GM23338 (cell line): ENCODE data around the gene ATOSA. TPM values are rescaled to one million over a fixed set of nuclear protein-coding genes. Genes with fewer than 3 reads are reported as not detected.

Experiments
- ATAC-seq: fragments of 200-7000 bp; cut with Tn5 transposase; 3 replicates; pipeline ENCODE4 v1.9.1; 2020
- DNase-seq: peaks from one replicate; pipeline ENCODE4 v3.0.0-alpha.2; 2015; ENCODE audit warnings: low spot score
- H2AFZ ChIP-seq: fragments of 200-600 bp; sonication (generic); 2 replicates; pipeline ENCODE4 v1.8.0; 2016; ENCODE audit warnings: antibody characterized with exemption, mild to moderate bottlenecking, moderate library complexity
- H3F3A ChIP-seq: fragments of 200-600 bp; sonication (generic); replicated peaks from 2 replicates; pipeline ENCODE4 v1.8.0; 2017; ENCODE audit warnings: antibody characterized with exemption, mixed run types, low read depth
- H3K27ac ChIP-seq: fragments of 200-600 bp; sonication (generic); 2 replicates; pipeline ENCODE4 v1.6.1; 2016; ENCODE audit warnings: low read depth
- H3K27me3 ChIP-seq: fragments of 200-600 bp; sonication (generic); 2 replicates; pipeline ENCODE4 v1.8.0; 2016; ENCODE audit warnings: mild to moderate bottlenecking, mixed run types, moderate library complexity; ENCODE audit not compliant: insufficient read depth
- H3K36me3 ChIP-seq: fragments of 200-600 bp; sonication (generic); 2 replicates; pipeline ENCODE4 v1.8.0; 2016; ENCODE audit warnings: mild to moderate bottlenecking; ENCODE audit not compliant: insufficient read depth
- H3K4me1 ChIP-seq: fragments of 200-600 bp; sonication (generic); 2 replicates; pipeline ENCODE4 v1.8.0; 2016; ENCODE audit warnings: mild to moderate bottlenecking, moderate library complexity; ENCODE audit not compliant: insufficient read depth
- H3K4me2 ChIP-seq: fragments of 200-600 bp; sonication (generic); 2 replicates; pipeline ENCODE4 v1.7.1; 2017; ENCODE audit warnings: mixed run types
- H3K4me3 ChIP-seq: fragments of 200-600 bp; sonication (generic); 2 replicates; pipeline ENCODE4 v1.6.1; 2016; ENCODE audit warnings: mixed run types
- H3K79me2 ChIP-seq: fragments of 200-600 bp; sonication (generic); replicated peaks from 2 replicates; pipeline ENCODE4 v1.8.0; 2017; ENCODE audit warnings: mild to moderate bottlenecking; ENCODE audit not compliant: insufficient read depth
- H3K9me2 ChIP-seq: fragments of 200-600 bp; sonication (generic); 2 replicates; pipeline ENCODE4 v1.8.0; 2017; ENCODE audit not compliant: insufficient read depth
- H4K20me1 ChIP-seq: fragments of 200-600 bp; sonication (generic); replicated peaks from 2 replicates; pipeline ENCODE4 v1.8.0; 2017; ENCODE audit warnings: mild to moderate bottlenecking; ENCODE audit not compliant: insufficient read depth
- H3K27ac Mint-ChIP-seq: 2 replicates; pipeline ENCODE4 v1.8.0; 2020; ENCODE audit warnings: inconsistent platforms, mild to moderate bottlenecking, moderate library complexity, mixed read lengths
- H3K27me3 Mint-ChIP-seq: 3 replicates; pipeline ENCODE4 v1.8.0; 2022; ENCODE audit warnings: low read depth, mild to moderate bottlenecking, moderate library complexity, mixed read lengths, inconsistent platforms; ENCODE audit not compliant: insufficient read depth, poor library complexity
- H3K36me3 Mint-ChIP-seq: 3 replicates; pipeline ENCODE4 v1.8.0; 2021; ENCODE audit warnings: low read depth, mild to moderate bottlenecking, inconsistent platforms, moderate library complexity, mixed read lengths
- H3K4me1 Mint-ChIP-seq: 3 replicates; pipeline ENCODE4 v1.8.0; 2020; ENCODE audit warnings: mild to moderate bottlenecking, inconsistent platforms, mixed read lengths
- H3K4me3 Mint-ChIP-seq: 3 replicates; pipeline ENCODE4 v1.8.0; 2021; ENCODE audit warnings: moderate library complexity, mild to moderate bottlenecking, inconsistent platforms, mixed read lengths
- H3K9me3 Mint-ChIP-seq: 3 replicates; pipeline ENCODE4 v1.8.0; 2020; ENCODE audit warnings: moderate library complexity, mild to moderate bottlenecking, inconsistent platforms, mixed read lengths
- CREB1 ChIP-seq: fragments of 250-450 bp; sonication (Bioruptor Pico); IDR thresholded peaks from 2 replicates; pipeline ENCODE4 v1.5.0; 2020; ENCODE audit warnings: low read depth, mild to moderate bottlenecking, moderate library complexity
- EZH2 ChIP-seq: fragments of 200-600 bp; sonication (generic); IDR thresholded peaks from one replicate; pipeline ENCODE4 v1.8.0; 2017; ENCODE audit warnings: antibody characterized with exemption, mild to moderate bottlenecking, low read depth; ENCODE audit not compliant: unreplicated experiment
- EZH2phosphoT487 ChIP-seq: fragments of 200-600 bp; sonication (generic); IDR thresholded peaks from one replicate; pipeline ENCODE4 v1.8.1; 2018; ENCODE audit warnings: antibody characterized with exemption; ENCODE audit not compliant: unreplicated experiment
- JUNB ChIP-seq: IDR thresholded peaks from one replicate; pipeline ENCODE4 v1.6.1; 2016; ENCODE audit warnings: antibody characterized with exemption; ENCODE audit not compliant: unreplicated experiment
- NANOG ChIP-seq: IDR thresholded peaks from 2 replicates; pipeline ENCODE4 v1.6.1; 2016; ENCODE audit warnings: antibody characterized with exemption, borderline replicate concordance
- POLR2AphosphoS5 ChIP-seq: IDR thresholded peaks from 2 replicates; pipeline ENCODE4 v1.6.1; 2016; ENCODE audit warnings: antibody characterized with exemption, low read depth
- STAT1 ChIP-seq: IDR thresholded peaks from one replicate; pipeline ENCODE4 v1.6.1; 2016; ENCODE audit warnings: antibody characterized with exemption; ENCODE audit not compliant: unreplicated experiment
- ZNF114 ChIP-seq: fragments of 250-450 bp; sonication (Bioruptor Pico); IDR thresholded peaks from 2 replicates; pipeline ENCODE4 v1.5.0; 2020; ENCODE audit warnings: mild to moderate bottlenecking, moderate library complexity
- ZNF331 ChIP-seq: fragments of 250-450 bp; sonication (Bioruptor Pico); IDR thresholded peaks from 2 replicates; pipeline ENCODE4 v1.5.0; 2020; ENCODE audit warnings: low read depth, mild to moderate bottlenecking, moderate library complexity
- polyA plus RNA-seq: library from polyadenylated mRNA; unstranded; fragments of >200 nt; fragmentation: Nextera tagmentation; extraction: Ambion mirVana; gene quantifications from 2 replicates; pipeline ENCODE4 v1.2.1, GENCODE V29; 2016
- total RNA-seq: library from RNA; depleted of rRNA; stranded (reverse); fragments of >200 nt; shearing (Covaris generic); gene quantifications from 2 replicates; pipeline ENCODE4 v1.2.3, GENCODE V29; 2014
- TF ChIP-seq, protein P1 (sequence below): IDR thresholded peaks from one replicate; pipeline ENCODE4 v1.6.1; 2018; ENCODE audit warnings: antibody characterized with exemption; ENCODE audit not compliant: unreplicated experiment
- TF ChIP-seq, protein P2 (sequence below): IDR thresholded peaks from 2 replicates; pipeline ENCODE4 v1.6.1; 2016; ENCODE audit warnings: antibody characterized with exemption
- TF ChIP-seq, protein P3 (sequence below), 2 experiments: fragments of 200-600 bp in 1 of 2; sonication (generic) in 1 of 2; conservative IDR thresholded peaks; 2 replicates each; pipeline versions ENCODE4 v1.5.1 to v1.6.1; 2016 to 2017; ENCODE audit warnings: antibody characterized with exemption in 2 of 2, low read depth in 2 of 2, mild to moderate bottlenecking in 2 of 2, moderate library complexity in 1 of 2
- TF ChIP-seq, protein P4 (sequence below): fragments of 250-450 bp; sonication (Bioruptor Pico); IDR thresholded peaks from 2 replicates; pipeline ENCODE4 v1.5.0; 2020; ENCODE audit warnings: mild to moderate bottlenecking, moderate library complexity

ATOSA gene
- total and polyA plus RNA-seq, 2 experiments from 2014 or later, result 6.2 to 14.0 TPM

DNA sequence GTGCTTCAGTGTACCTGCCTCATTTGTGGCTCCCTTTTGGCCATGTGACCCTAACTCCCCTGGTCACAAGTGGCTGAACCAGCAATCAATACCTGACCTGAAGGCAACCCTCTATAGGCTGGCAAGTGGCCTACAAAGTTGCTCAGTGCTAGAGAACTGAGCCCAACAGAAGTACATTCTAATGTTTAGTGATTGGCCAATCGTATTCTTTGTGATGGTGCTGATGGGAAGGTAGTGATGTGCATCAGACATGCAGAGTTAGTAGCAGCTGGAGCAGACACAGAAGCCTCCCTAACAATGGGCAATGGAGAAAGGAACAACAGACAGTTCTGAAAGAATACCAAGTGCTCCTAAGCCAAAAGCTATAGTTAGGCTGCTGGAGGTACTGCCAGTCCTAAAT lies 10.4 kb upstream of the ATOSA start:
- no peaks in the 10 kb centered on the region for H3K9me2 ChIP-seq
- H2AFZ ChIP-seq, result no peak overlapping the region
- no peak overlapping the region for H3K27ac Mint-ChIP-seq
- H3F3A ChIP-seq, result no peaks in the 10 kb centered on the region
- no peak for DNase-seq
- H3K27ac ChIP-seq, result no peak overlapping the region
- H3K36me3 Mint-ChIP-seq, result no peaks in the 10 kb centered on the region
- peak; percentile 61 for ATAC-seq
- no peak overlapping the region for H3K4me3 Mint-ChIP-seq
- H3K4me1 Mint-ChIP-seq, result no peaks in the 10 kb centered on the region
- peaks cover 3% of the 10 kb centered on the region for H3K27me3 Mint-ChIP-seq
- no peaks in the 10 kb centered on the region for H3K27me3 ChIP-seq
- no peak overlapping the region for H3K4me3 ChIP-seq
- H3K4me2 ChIP-seq, result no peak overlapping the region
- no peaks in the 10 kb centered on the region for H4K20me1 ChIP-seq
- TF ChIP-seq EZH2 (no peak), JUNB (no peak), ZNF114 (no peak), EZH2phosphoT487 (no peak), CREB1 (CRISPR knock-in tag) (no peak), NANOG (no peak), STAT1 (no peak), ZNF331 (CRISPR knock-in tag) (no peak), POLR2AphosphoS5 (no peak)
- TF ChIP-seq, protein P1, sequence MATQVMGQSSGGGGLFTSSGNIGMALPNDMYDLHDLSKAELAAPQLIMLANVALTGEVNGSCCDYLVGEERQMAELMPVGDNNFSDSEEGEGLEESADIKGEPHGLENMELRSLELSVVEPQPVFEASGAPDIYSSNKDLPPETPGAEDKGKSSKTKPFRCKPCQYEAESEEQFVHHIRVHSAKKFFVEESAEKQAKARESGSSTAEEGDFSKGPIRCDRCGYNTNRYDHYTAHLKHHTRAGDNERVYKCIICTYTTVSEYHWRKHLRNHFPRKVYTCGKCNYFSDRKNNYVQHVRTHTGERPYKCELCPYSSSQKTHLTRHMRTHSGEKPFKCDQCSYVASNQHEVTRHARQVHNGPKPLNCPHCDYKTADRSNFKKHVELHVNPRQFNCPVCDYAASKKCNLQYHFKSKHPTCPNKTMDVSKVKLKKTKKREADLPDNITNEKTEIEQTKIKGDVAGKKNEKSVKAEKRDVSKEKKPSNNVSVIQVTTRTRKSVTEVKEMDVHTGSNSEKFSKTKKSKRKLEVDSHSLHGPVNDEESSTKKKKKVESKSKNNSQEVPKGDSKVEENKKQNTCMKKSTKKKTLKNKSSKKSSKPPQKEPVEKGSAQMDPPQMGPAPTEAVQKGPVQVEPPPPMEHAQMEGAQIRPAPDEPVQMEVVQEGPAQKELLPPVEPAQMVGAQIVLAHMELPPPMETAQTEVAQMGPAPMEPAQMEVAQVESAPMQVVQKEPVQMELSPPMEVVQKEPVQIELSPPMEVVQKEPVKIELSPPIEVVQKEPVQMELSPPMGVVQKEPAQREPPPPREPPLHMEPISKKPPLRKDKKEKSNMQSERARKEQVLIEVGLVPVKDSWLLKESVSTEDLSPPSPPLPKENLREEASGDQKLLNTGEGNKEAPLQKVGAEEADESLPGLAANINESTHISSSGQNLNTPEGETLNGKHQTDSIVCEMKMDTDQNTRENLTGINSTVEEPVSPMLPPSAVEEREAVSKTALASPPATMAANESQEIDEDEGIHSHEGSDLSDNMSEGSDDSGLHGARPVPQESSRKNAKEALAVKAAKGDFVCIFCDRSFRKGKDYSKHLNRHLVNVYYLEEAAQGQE, result no peak
- TF ChIP-seq, protein P2, sequence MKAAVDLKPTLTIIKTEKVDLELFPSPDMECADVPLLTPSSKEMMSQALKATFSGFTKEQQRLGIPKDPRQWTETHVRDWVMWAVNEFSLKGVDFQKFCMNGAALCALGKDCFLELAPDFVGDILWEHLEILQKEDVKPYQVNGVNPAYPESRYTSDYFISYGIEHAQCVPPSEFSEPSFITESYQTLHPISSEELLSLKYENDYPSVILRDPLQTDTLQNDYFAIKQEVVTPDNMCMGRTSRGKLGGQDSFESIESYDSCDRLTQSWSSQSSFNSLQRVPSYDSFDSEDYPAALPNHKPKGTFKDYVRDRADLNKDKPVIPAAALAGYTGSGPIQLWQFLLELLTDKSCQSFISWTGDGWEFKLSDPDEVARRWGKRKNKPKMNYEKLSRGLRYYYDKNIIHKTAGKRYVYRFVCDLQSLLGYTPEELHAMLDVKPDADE, result no peak
- TF ChIP-seq, protein P3, sequence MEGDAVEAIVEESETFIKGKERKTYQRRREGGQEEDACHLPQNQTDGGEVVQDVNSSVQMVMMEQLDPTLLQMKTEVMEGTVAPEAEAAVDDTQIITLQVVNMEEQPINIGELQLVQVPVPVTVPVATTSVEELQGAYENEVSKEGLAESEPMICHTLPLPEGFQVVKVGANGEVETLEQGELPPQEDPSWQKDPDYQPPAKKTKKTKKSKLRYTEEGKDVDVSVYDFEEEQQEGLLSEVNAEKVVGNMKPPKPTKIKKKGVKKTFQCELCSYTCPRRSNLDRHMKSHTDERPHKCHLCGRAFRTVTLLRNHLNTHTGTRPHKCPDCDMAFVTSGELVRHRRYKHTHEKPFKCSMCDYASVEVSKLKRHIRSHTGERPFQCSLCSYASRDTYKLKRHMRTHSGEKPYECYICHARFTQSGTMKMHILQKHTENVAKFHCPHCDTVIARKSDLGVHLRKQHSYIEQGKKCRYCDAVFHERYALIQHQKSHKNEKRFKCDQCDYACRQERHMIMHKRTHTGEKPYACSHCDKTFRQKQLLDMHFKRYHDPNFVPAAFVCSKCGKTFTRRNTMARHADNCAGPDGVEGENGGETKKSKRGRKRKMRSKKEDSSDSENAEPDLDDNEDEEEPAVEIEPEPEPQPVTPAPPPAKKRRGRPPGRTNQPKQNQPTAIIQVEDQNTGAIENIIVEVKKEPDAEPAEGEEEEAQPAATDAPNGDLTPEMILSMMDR (conservative IDR thresholded peaks at IDR 0.05; ENCODE audit: low read depth in 2 of 2), result no peak
- TF ChIP-seq, protein P4, sequence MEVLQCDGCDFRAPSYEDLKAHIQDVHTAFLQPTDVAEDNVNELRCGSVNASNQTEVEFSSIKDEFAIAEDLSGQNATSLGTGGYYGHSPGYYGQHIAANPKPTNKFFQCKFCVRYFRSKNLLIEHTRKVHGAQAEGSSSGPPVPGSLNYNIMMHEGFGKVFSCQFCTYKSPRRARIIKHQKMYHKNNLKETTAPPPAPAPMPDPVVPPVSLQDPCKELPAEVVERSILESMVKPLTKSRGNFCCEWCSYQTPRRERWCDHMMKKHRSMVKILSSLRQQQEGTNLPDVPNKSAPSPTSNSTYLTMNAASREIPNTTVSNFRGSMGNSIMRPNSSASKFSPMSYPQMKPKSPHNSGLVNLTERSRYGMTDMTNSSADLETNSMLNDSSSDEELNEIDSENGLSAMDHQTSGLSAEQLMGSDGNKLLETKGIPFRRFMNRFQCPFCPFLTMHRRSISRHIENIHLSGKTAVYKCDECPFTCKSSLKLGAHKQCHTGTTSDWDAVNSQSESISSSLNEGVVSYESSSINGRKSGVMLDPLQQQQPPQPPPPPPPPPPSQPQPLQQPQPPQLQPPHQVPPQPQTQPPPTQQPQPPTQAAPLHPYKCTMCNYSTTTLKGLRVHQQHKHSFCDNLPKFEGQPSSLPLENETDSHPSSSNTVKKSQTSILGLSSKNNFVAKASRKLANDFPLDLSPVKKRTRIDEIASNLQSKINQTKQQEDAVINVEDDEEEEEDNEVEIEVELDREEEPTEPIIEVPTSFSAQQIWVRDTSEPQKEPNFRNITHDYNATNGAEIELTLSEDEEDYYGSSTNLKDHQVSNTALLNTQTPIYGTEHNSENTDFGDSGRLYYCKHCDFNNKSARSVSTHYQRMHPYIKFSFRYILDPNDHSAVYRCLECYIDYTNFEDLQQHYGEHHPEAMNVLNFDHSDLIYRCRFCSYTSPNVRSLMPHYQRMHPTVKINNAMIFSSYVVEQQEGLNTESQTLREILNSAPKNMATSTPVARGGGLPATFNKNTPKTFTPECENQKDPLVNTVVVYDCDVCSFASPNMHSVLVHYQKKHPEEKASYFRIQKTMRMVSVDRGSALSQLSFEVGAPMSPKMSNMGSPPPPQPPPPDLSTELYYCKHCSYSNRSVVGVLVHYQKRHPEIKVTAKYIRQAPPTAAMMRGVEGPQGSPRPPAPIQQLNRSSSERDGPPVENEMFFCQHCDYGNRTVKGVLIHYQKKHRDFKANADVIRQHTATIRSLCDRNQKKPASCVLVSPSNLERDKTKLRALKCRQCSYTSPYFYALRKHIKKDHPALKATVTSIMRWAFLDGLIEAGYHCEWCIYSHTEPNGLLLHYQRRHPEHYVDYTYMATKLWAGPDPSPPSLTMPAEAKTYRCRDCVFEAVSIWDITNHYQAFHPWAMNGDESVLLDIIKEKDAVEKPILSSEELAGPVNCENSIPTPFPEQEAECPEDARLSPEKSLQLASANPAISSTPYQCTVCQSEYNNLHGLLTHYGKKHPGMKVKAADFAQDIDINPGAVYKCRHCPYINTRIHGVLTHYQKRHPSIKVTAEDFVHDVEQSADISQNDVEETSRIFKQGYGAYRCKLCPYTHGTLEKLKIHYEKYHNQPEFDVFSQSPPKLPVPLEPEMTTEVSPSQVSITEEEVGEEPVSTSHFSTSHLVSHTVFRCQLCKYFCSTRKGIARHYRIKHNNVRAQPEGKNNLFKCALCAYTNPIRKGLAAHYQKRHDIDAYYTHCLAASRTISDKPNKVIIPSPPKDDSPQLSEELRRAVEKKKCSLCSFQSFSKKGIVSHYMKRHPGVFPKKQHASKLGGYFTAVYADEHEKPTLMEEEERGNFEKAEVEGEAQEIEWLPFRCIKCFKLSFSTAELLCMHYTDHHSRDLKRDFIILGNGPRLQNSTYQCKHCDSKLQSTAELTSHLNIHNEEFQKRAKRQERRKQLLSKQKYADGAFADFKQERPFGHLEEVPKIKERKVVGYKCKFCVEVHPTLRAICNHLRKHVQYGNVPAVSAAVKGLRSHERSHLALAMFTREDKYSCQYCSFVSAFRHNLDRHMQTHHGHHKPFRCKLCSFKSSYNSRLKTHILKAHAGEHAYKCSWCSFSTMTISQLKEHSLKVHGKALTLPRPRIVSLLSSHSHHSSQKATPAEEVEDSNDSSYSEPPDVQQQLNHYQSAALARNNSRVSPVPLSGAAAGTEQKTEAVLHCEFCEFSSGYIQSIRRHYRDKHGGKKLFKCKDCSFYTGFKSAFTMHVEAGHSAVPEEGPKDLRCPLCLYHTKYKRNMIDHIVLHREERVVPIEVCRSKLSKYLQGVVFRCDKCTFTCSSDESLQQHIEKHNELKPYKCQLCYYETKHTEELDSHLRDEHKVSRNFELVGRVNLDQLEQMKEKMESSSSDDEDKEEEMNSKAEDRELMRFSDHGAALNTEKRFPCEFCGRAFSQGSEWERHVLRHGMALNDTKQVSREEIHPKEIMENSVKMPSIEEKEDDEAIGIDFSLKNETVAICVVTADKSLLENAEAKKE (CRISPR knock-in tag), result no peak
- no peaks in the 10 kb centered on the region for H3K9me3 Mint-ChIP-seq
- H3K79me2 ChIP-seq, result no peaks in the 10 kb centered on the region
- no peaks in the 10 kb centered on the region for H3K4me1 ChIP-seq
- H3K36me3 ChIP-seq, result no peaks in the 10 kb centered on the region
